ENCODE measurements around the gene ACAD8.

Gene ACAD8

GRCh38 chr11:134223121-134223520 is 30.2 kb upstream of the ACAD8 start:
- peaks cover 3 to 34% (median 10%) of the 10 kb centered on the region in 4 experiments for H3K36me3 ChIP-seq (ENCODE audit: control insufficient read depth in 4 of 4, insufficient read depth in 4 of 4, low read length in 3 of 4)
- WGBS (ENCODE audit: insufficient coverage): 18% methylated on average over 5 of the region's 5 CpGs
- no peaks in the 10 kb centered on the region for H3K9me3 ChIP-seq (ENCODE audit: control extremely low read depth in 1 of 5, control insufficient read depth in 4 of 5, insufficient read depth in 2 of 5, low read depth in 1 of 5, low read length in 4 of 5)
- ChIA-PET CTCF (interaction anchor here (2.0 kb wide), 1 partner anchor 39 kb away, joined by 6 read pairs; no protein-coding TSS in a partner anchor), POLR2A (no interaction called here)
- H3K27ac ChIP-seq (ENCODE audit: insufficient read depth in 1 of 2, low read depth in 1 of 2, low read length in 2 of 2, poor library complexity in 1 of 2, severe bottlenecking in 2 of 2): peak overlapping the region in 1 of 2 experiments; percentile 96
- H3K4me3 ChIP-seq (ENCODE audit: control insufficient read depth in 1 of 7, extremely low read depth in 1 of 7, insufficient read depth in 4 of 7, low read depth in 2 of 7, low read length in 6 of 7): peak overlapping the region in 6 of 7 experiments; percentile 71 to 94 (median 88)
- peak in 2 of 3 donors; percentile 30 to 39 for DNase-seq
- H3K4me1 ChIP-seq (ENCODE audit: control extremely low read depth in 1 of 4, control insufficient read depth in 4 of 4, insufficient read depth in 4 of 4, low read length in 3 of 4): peaks cover 16 to 35% (median 34%) of the 10 kb centered on the region in 4 experiments
- no peaks in the 10 kb centered on the region for H3K27me3 ChIP-seq (replicated peaks in 2 of 5; ENCODE audit: control insufficient read depth in 4 of 5, insufficient read depth in 5 of 5, low read length in 4 of 5)

GRCh38 chr11:134223836-134224709 is 29.3 kb upstream of the ACAD8 start, which contains the start of the genes NCAPD3 and VPS26B:
Gene NCAPD3 (minus strand): TSS chr11:134223967. CDS start chr11:134223926, 41 bp downstream.
Gene VPS26B (plus strand): TSS chr11:134224671. CDS start chr11:134225123, 452 bp downstream.
- H3K4me1 ChIP-seq (ENCODE audit: control extremely low read depth in 1 of 4, control insufficient read depth in 4 of 4, insufficient read depth in 4 of 4, low read length in 3 of 4): peaks cover 16 to 35% (median 35%) of the 10 kb centered on the region in 4 experiments
- peak within 1 kb of the TSS; percentile 90 to 96 for H3K27ac ChIP-seq (ENCODE audit: insufficient read depth in 1 of 2, low read depth in 1 of 2, low read length in 2 of 2, poor library complexity in 1 of 2, severe bottlenecking in 2 of 2)
- POLR2A ChIA-PET: interaction anchor here (1.2 to 1.6 kb wide), 3 partner anchors 16 to 29 kb away, joined by 3 to 4 read pairs (median 4); partner anchors contain the start of genes ACAD8 and THYN1
- CTCF ChIA-PET: interaction anchor here (0.8 to 2.0 kb wide), 5 partner anchors 9 to 38 kb away, joined by 3 to 12 read pairs (median 6); no protein-coding TSS in a partner anchor
- peak; percentile 95 to 98 (median 98) for DNase-seq
- no peaks in the 10 kb centered on the region for H3K27me3 ChIP-seq (replicated peaks in 2 of 5; ENCODE audit: control insufficient read depth in 4 of 5, insufficient read depth in 5 of 5, low read length in 4 of 5)
- peaks cover 0 to 24% (median 5%) of the 10 kb centered on the region in 4 experiments for H3K36me3 ChIP-seq (ENCODE audit: control insufficient read depth in 4 of 4, insufficient read depth in 4 of 4, low read length in 3 of 4)
- H3K9me3 ChIP-seq (ENCODE audit: control extremely low read depth in 1 of 5, control insufficient read depth in 4 of 5, insufficient read depth in 2 of 5, low read depth in 1 of 5, low read length in 4 of 5): no peaks in the 10 kb centered on the region
- WGBS (ENCODE audit: insufficient coverage): under 1% methylated on average over 87 of the region's 89 CpGs
- H3K4me3 ChIP-seq (ENCODE audit: control insufficient read depth in 1 of 7, extremely low read depth in 1 of 7, insufficient read depth in 4 of 7, low read depth in 2 of 7, low read length in 6 of 7): peak within 1 kb of the TSS; percentile 67 to 94 (median 85)

DNA sequence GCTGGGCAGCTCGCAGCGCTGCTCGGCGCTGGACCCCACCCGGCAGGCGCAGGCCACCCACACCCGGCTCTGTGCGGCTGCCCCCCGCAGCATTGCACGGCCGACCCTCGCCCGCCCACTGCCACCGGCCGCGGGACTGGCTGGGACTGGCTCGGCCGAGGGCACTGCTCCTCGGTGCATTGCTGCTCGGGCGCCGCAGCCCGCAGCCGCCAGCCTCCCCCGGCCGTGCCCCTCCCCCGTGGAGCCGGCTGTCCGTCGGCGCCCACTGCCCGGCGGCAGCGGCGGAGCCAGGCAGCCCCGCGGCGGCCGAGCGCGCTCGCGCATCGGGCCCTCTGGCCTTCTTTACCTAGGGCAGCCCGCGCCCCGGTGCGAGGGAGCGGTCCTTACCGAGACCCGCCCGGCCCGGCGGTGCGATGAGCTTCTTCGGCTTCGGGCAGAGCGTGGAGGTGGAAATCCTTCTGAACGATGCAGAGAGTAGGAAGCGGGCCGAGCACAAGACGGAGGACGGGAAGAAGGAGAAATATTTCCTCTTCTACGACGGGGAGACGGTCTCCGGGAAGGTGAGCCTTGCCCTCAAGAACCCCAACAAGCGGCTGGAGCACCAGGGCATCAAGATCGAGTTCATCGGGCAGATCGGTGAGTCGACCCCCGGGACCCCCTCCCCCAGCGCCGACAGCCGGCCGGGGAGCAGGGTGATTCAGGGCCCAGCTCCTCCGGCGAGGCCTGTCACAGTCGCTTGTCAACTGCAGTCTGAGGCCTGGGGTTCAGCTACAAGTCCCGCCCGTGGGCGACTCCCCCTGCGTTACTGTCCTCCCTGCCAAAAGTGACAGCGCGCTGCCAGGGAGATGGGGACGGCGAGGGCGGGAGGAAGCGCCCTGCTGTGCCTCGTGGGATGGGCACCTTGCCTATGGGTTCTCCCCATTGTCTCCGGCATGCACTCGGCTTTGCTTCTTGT is 28.4 kb upstream of the ACAD8 start:
- peak; percentile 27 to 68 (median 62) for DNase-seq
- peak overlapping the region; percentile 67 to 94 (median 85) for H3K4me3 ChIP-seq (ENCODE audit: control insufficient read depth in 1 of 7, extremely low read depth in 1 of 7, insufficient read depth in 4 of 7, low read depth in 2 of 7, low read length in 6 of 7)
- H3K27ac ChIP-seq (ENCODE audit: insufficient read depth in 1 of 2, low read depth in 1 of 2, low read length in 2 of 2, poor library complexity in 1 of 2, severe bottlenecking in 2 of 2): peak overlapping the region; percentile 34 to 96
- WGBS (ENCODE audit: insufficient coverage): under 1% methylated on average over 66 of the region's 93 CpGs
- peaks cover 16 to 39% (median 36%) of the 10 kb centered on the region in 4 experiments for H3K4me1 ChIP-seq (ENCODE audit: control extremely low read depth in 1 of 4, control insufficient read depth in 4 of 4, insufficient read depth in 4 of 4, low read length in 3 of 4)
- H3K27me3 ChIP-seq (replicated peaks in 2 of 5; ENCODE audit: control insufficient read depth in 4 of 5, insufficient read depth in 5 of 5, low read length in 4 of 5): no peaks in the 10 kb centered on the region
- no peaks in the 10 kb centered on the region for H3K9me3 ChIP-seq (ENCODE audit: control extremely low read depth in 1 of 5, control insufficient read depth in 4 of 5, insufficient read depth in 2 of 5, low read depth in 1 of 5, low read length in 4 of 5)
- H3K36me3 ChIP-seq (ENCODE audit: control insufficient read depth in 4 of 4, insufficient read depth in 4 of 4, low read length in 3 of 4): peaks cover 0 to 20% (median 3%) of the 10 kb centered on the region in 4 experiments
- ChIA-PET POLR2A (interaction anchor here (1.2 to 1.6 kb wide), 3 partner anchors 17 to 28 kb away, joined by 3 to 4 read pairs (median 4); partner anchors contain the start of genes ACAD8 and THYN1), CTCF (interaction anchor here (0.8 to 2.0 kb wide), 6 partner anchors 9 to 37 kb away, joined by 3 to 12 read pairs (median 5); no protein-coding TSS in a partner anchor)

GRCh38 chr11:134226806-134227325 is 26.5 kb upstream of the ACAD8 start:
- Histone ChIP-seq H3K27me3 (replicated peaks in 2 of 5; ENCODE audit: control insufficient read depth in 4 of 5, insufficient read depth in 5 of 5, low read length in 4 of 5) (no peaks in the 10 kb centered on the region), H3K4me1 (ENCODE audit: control extremely low read depth in 1 of 4, control insufficient read depth in 4 of 4, insufficient read depth in 4 of 4, low read length in 3 of 4) (peaks cover 18 to 53% (median 52%) of the 10 kb centered on the region in 4 experiments), H3K36me3 (ENCODE audit: control insufficient read depth in 4 of 4, insufficient read depth in 4 of 4, low read length in 3 of 4) (peaks cover 0 to 15% (median 2%) of the 10 kb centered on the region in 4 experiments), H3K9me3 (ENCODE audit: control extremely low read depth in 1 of 5, control insufficient read depth in 4 of 5, insufficient read depth in 2 of 5, low read depth in 1 of 5, low read length in 4 of 5) (no peaks in the 10 kb centered on the region), H3K4me3 (ENCODE audit: control insufficient read depth in 1 of 7, extremely low read depth in 1 of 7, insufficient read depth in 4 of 7, low read depth in 2 of 7, low read length in 6 of 7) (no peak overlapping the region), H3K27ac (ENCODE audit: insufficient read depth in 1 of 2, low read depth in 1 of 2, low read length in 2 of 2, poor library complexity in 1 of 2, severe bottlenecking in 2 of 2) (no peak overlapping the region)
- POLR2A ChIA-PET: no interaction called here
- 100% methylated on average over 3 of the region's 5 CpGs for WGBS (ENCODE audit: insufficient coverage)
- DNase-seq: no peak
- CTCF ChIA-PET: interaction anchor here (1.0 to 1.6 kb wide), 3 partner anchors 16 to 28 kb away, joined by 3 to 5 read pairs (median 4); no protein-coding TSS in a partner anchor

DNA sequence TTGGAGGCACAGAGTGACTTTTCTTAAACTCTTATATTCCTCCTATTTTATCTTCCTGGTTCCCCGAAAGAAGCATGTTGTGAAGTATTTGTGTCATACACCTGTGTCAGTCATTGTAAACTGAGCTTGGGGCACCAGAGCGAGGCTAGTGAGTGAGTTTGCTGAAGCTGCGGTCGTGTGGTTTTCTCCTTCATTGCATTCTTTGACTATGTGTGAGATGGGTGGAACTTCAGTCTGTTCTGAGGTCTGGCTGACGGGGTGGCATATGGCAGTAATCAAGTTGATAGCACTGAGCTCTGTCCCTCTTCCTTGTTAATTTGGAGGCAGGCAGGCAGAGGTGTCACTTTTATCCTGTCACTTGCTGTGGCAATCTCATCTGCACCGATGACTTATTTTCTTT is 24.7 kb upstream of the ACAD8 start:
- no peaks in the 10 kb centered on the region for H3K27me3 ChIP-seq (replicated peaks in 2 of 5; ENCODE audit: control insufficient read depth in 4 of 5, insufficient read depth in 5 of 5, low read length in 4 of 5)
- WGBS (ENCODE audit: insufficient coverage): 89% methylated on average over 5 of the region's 6 CpGs
- no peaks in the 10 kb centered on the region for H3K9me3 ChIP-seq (ENCODE audit: control extremely low read depth in 1 of 5, control insufficient read depth in 4 of 5, insufficient read depth in 2 of 5, low read depth in 1 of 5, low read length in 4 of 5)
- no peak overlapping the region for H3K4me3 ChIP-seq (ENCODE audit: control insufficient read depth in 1 of 7, extremely low read depth in 1 of 7, insufficient read depth in 4 of 7, low read depth in 2 of 7, low read length in 6 of 7)
- H3K4me1 ChIP-seq (ENCODE audit: control extremely low read depth in 1 of 4, control insufficient read depth in 4 of 4, insufficient read depth in 4 of 4, low read length in 3 of 4): peaks cover 12 to 57% (median 51%) of the 10 kb centered on the region in 4 experiments
- H3K27ac ChIP-seq (ENCODE audit: insufficient read depth in 1 of 2, low read depth in 1 of 2, low read length in 2 of 2, poor library complexity in 1 of 2, severe bottlenecking in 2 of 2): no peak overlapping the region
- H3K36me3 ChIP-seq (ENCODE audit: control insufficient read depth in 4 of 4, insufficient read depth in 4 of 4, low read length in 3 of 4): peaks cover 0 to 15% (median 2%) of the 10 kb centered on the region in 4 experiments
- ChIA-PET CTCF (interaction anchor here (1.4 to 3.2 kb wide), 4 partner anchors 9 to 26 kb away, joined by 3 to 10 read pairs (median 4); no protein-coding TSS in a partner anchor), POLR2A (no interaction called here)
- peak in 1 of 3 donors; percentile 11 for DNase-seq

DNA sequence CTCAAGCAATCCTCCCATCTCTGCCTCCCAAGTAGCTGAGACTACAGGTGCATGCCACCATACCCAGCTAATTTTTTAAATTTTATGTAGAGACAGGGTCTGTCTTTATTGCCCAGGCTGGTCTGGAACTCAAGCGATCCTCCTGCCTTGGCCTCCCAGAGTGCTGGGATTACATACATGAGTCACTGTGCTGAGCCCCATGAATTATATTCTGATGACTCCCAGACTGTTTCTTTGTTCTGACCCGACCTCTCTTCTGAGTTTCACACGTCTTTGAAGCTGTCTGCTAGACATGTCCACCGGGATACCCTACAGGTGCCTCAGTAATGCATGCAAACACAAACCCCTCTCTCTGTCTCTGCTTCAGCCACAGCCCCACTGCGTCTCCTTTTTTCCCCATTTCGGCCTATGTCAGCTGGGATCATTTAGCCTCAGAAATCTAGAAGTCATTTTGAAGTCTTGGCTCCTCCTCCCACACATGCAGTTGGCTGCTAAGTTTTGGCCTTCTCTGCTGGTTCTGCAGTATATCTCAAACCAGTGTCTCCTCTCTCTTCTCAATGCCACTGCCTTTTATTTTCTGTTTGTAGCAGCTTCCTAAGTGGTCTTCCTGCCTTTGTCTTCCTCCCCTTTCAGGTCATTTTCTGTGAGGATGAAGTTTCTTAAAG is 24.1 kb upstream of the ACAD8 start:
- POLR2A ChIA-PET: no interaction called here
- H3K27ac ChIP-seq (ENCODE audit: insufficient read depth in 1 of 2, low read depth in 1 of 2, low read length in 2 of 2, poor library complexity in 1 of 2, severe bottlenecking in 2 of 2): no peak overlapping the region
- 94% methylated on average over 6 of the region's 6 CpGs for WGBS (ENCODE audit: insufficient coverage)

More for the DNA sequence above, 24.1 kb upstream of the ACAD8 start:
- CTCF ChIA-PET: interaction anchor here (0.9 to 3.2 kb wide), 5 partner anchors 8 to 31 kb away, joined by 3 to 10 read pairs (median 4); no protein-coding TSS in a partner anchor
- Histone ChIP-seq H3K27me3 (replicated peaks in 2 of 5; ENCODE audit: control insufficient read depth in 4 of 5, insufficient read depth in 5 of 5, low read length in 4 of 5) (no peaks in the 10 kb centered on the region), H3K36me3 (ENCODE audit: control insufficient read depth in 4 of 4, insufficient read depth in 4 of 4, low read length in 3 of 4) (peaks cover 0 to 15% (median 2%) of the 10 kb centered on the region in 4 experiments), H3K9me3 (ENCODE audit: control extremely low read depth in 1 of 5, control insufficient read depth in 4 of 5, insufficient read depth in 2 of 5, low read depth in 1 of 5, low read length in 4 of 5) (no peaks in the 10 kb centered on the region), H3K4me1 (ENCODE audit: control extremely low read depth in 1 of 4, control insufficient read depth in 4 of 4, insufficient read depth in 4 of 4, low read length in 3 of 4) (peaks cover 12 to 57% (median 50%) of the 10 kb centered on the region in 4 experiments), H3K4me3 (ENCODE audit: control insufficient read depth in 1 of 7, extremely low read depth in 1 of 7, insufficient read depth in 4 of 7, low read depth in 2 of 7, low read length in 6 of 7) (no peak overlapping the region)
- DNase-seq: no peak

Measured in common myeloid progenitor, CD34-positive (primary cell).